ENCODE results near the gene TWSG1.

Gene TWSG1

DNA sequence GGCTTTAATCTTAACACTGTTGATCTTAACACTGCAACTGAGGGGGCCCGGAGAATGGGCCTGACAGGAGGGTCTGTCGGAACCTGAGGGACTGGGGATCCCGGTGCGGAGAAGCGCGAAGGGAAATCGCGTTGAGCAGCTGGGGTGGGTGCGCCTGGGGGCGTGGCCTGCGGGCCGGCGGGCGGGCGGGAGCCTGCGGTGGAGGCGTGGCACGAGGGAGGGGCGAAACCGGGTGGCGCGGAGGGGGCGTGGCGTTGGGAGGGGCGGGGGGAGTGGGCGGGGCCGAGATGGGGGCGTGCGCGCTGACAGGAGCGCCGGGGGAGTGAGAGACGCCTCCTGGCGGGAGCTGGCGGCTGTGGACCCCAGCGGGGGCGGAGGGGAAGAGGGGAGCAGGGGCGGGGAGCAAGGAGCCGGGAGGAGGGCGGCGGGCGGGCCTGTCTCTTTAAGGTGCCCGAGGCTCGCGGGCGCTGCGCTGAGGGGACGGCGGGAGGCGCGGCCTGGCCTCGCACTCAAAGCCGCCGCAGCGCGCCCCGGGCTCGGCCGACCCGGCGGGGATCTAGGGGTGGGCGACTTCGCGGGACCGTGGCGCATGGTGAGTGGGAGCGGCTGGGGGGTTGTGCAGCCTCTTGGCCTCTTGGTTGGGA is at the start of gene TWSG1:
Gene TWSG1, plus strand, starts transcription at position 445 of the 644 bp plus-strand sequence. CDS start 2,457 bp downstream, outside the sequence.
- peak; percentile 97 for DNase-seq

DNA sequence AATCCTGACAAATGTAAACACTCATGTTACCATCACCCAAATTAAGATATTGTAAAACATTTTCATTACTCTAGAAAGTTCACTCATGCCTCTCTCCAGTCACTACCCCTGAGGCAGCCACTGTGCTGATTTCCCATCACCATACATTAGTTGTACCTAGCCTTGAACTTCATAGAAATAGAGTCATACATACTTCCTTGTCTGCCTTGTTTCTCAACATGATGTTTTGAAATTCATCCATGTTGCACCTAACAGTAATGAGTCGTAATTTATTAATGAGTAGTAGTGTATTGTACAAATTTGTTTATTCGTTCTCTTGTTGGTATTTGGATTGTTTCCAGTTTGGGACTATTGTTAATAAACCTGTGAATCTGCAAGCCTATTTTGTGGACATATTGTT is 49.0 kb upstream of the TWSG1 start:
- DNase-seq, result no peak

DNA sequence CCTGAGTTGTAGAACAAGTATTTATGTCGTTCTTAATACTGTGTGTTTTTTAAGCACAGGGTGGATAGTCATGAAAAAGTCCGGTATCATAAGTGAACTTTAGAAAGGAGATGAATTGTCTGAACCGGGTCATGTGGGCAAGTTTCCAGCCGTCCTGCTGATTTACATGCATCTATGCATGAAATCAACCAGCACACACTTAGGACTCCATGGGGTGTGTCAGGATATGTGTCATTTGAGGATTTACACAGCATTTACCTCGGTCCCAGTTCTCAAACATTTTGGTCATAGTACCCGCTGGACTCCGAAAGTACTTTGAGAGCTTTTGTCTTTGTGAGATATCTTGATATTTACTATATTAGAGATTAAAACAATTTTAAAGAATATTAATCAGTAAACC is 47.5 kb upstream of the TWSG1 start:
- DNase-seq, result peak; percentile 38

- DNase-seq, result no peak
Measured at GRCh38 chr18:9289698-9290097, 44.9 kb upstream of the TWSG1 start.

GRCh38 chr18:9290156-9290555 is 44.4 kb upstream of the TWSG1 start:
- DNase-seq, result no peak

DNA sequence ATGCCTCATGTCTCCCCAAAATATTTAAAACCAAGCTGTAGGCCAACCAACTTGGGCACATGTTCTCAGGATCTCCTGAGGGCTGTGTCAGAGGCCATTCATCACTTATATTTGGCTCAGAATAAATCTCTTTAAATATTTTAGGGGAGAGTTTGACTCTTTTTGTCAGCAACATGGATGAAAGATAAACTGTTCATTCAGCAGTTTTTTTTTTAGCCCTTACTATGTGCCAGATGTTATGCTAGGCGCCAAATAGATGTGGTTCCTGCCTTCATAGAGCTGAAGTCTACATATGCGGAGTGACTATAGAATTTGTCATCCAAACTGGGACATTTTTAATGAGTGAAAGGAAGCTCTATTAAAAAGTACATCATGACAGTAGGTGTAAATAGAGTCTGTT is 42.5 kb upstream of the TWSG1 start:
- no peak for DNase-seq

GRCh38 chr18:9293948-9294347 is 40.6 kb upstream of the TWSG1 start:
- DNase-seq, result no peak

GRCh38 chr18:9296233-9297006 is 38.2 kb upstream of the TWSG1 start:
- no peak for DNase-seq

- DNase-seq, result no peak
Measured at GRCh38 chr18:9297007-9297393, 37.6 kb upstream of the TWSG1 start.

DNA sequence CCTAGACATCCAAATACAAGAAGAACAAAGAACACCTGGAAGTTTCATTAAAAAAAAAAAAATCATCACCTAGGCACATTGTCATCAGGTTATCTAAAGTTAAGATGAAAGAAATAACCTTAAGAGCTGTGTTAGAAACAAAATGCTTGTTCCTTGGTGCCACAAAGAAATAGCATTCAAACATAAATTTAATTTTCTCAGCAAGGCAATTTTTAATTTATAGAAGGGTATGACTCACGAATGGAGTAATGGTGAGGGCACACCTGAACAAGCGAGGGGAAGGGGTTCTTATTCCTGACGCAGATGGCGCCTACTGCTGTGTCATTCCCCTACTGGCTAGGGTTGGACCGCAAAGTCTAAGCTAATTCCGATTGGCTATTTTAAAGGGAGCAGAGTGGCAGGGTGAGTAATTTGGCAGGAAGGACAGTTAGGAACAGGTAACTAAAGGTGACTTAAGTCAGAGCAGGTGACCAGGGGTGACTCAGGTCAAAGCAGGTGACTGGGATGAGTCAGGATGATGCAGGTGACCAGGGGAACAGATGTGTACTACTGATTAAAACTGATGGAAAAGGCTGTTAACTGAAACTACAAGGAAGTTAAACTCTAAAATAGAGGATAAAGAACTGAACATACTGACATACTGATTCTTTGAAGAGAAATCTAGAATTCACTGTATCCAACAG is 30.0 kb upstream of the TWSG1 start:
- DNase-seq, result peak; percentile 80

DNA sequence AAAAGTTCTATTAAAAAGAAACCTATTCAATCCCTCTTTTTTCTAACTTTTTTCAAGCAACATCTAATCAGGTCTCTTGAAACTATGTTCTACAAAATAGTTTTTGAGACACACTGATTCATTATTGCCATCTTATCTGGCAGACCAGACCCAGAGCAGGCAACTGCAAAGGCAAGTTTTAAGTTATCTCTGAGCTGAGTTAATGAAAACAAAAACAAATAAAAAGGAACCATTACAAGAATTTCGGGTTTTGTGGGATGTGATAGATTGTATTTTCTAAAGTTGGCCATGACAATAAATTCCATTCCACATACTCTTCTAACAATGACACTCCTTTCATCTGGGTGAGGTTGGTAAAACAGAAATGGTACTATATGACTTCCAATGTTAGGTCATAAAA is 15.2 kb upstream of the TWSG1 start:
- DNase-seq, result no peak

- DNase-seq, result no peak
Measured at GRCh38 chr18:9321017-9321452, 13.5 kb upstream of the TWSG1 start.

DNA sequence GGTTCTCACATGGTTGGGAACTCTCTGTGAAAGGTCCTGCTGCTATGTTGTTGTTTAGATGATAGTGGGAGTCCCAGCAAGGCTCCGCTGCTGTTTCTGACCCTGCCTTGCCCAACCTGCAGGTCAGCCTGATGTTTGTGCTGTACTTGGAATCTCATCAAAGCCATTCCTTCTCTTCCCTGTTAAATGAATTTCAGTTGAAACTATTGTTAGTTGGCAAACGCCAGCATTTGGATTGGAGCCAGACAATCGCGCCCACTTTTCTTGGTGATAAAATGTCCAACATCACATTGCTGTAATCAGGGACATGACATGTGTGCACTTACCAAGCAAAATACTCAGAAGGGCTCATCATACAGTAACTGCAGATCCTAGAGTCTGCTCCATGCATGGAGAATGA is 12.8 kb upstream of the TWSG1 start:
- no peak for DNase-seq

GRCh38 chr18:9322744-9323143 is 11.8 kb upstream of the TWSG1 start:
- no peak for DNase-seq

- DNase-seq, result no peak
Measured at GRCh38 chr18:9323750-9324445, 10.7 kb upstream of the TWSG1 start.

DNA sequence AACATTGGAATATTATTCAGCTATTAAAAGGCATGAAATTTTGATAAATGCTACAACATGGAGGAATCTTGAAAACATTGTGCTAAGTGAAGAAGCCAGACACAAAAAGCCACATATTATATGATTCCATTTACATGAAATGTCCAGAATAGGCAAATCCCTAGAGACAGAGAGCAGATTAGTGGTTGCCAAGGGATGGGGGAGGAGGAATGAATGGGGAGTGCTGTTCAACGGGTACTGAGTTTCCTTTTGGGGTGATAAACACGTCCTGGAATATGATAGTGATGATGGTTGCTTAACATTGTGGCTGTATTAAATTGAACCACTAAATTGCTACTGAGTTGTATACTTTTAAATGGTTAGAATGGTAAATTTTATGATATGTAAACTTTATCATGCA is 8.9 kb upstream of the TWSG1 start:
- no peak for DNase-seq

GRCh38 chr18:9328776-9329175 is 5.8 kb upstream of the TWSG1 start:
- DNase-seq, result peak; percentile 28

- peak; percentile 91 for DNase-seq
Measured at GRCh38 chr18:9329471-9329870, 5.1 kb upstream of the TWSG1 start.

DNA sequence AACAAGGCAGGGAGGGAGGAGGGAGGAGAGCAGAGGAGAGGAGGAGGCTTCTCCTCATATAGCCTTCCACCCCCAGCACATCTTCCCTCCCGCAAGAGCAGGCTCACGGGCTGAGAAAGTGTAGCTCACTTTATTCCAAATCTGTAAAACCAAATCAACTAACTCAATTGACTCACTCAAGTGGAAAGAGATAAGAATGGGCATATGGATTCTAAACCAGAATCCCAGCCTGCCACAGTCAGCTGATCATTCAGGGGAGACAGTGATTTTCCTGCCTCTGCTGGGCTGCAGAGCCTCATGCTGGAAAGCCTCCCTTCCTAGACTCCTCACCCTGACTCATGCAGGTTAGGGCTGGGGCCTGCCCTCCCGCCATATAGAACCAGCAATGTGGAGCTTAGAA is 4.2 kb upstream of the TWSG1 start:
- peak; percentile 37 for DNase-seq

- DNase-seq, result peak; percentile 92
Measured at GRCh38 chr18:9333441-9334328, 888 bp upstream of the TWSG1 start.

GRCh38 chr18:9334973-9335696 is 562 bp downstream of the TWSG1 start:
- peak; percentile 93 for DNase-seq

GRCh38 chr18:9335697-9336045 is 1.1 kb downstream of the TWSG1 start:
- DNase-seq, result no peak
